SU-DHL-6 (cell line): Measurements from ENCODE around the gene MEIKIN.

ENCODE experiments used
- EZH2phosphoT487 ChIP-seq: fragments of 200-600 bp; sonication (generic), shearing (Covaris generic); conservative IDR thresholded peaks from 2 replicates; pipeline ENCODE4 v1.6.1; 2018; ENCODE audit warnings: mild to moderate bottlenecking, antibody characterized with exemption, low read length, moderate library complexity, mixed read lengths
- TF ChIP-seq, protein P1 (sequence below): fragments of 200-600 bp; sonication (generic); IDR thresholded peaks from one replicate; pipeline ENCODE4 v1.5.1; 2017; ENCODE audit warnings: antibody characterized with exemption, mild to moderate bottlenecking, low read length, moderate library complexity; ENCODE audit not compliant: insufficient read depth, poor library complexity, severe bottlenecking

DNA sequence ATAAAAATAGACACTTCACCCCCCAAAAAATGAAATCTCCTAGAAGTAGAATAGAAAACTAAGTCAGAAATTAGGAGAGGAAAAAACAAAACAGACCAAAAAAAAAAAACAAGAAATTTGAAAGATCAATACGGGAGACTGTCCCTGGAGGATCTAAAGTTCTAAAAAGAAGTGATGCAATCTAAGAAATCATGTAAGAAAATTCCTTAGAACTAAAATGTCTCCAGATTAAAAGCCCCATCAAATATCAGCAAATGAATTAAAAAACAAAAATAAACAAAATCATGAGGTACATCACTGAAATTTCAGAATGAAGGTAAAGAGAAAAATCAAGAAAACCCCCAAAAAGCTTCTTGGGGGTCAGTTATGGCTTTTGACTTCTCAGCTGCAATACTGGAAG is 162.1 kb downstream of the MEIKIN start:
- TF ChIP-seq, protein P1, sequence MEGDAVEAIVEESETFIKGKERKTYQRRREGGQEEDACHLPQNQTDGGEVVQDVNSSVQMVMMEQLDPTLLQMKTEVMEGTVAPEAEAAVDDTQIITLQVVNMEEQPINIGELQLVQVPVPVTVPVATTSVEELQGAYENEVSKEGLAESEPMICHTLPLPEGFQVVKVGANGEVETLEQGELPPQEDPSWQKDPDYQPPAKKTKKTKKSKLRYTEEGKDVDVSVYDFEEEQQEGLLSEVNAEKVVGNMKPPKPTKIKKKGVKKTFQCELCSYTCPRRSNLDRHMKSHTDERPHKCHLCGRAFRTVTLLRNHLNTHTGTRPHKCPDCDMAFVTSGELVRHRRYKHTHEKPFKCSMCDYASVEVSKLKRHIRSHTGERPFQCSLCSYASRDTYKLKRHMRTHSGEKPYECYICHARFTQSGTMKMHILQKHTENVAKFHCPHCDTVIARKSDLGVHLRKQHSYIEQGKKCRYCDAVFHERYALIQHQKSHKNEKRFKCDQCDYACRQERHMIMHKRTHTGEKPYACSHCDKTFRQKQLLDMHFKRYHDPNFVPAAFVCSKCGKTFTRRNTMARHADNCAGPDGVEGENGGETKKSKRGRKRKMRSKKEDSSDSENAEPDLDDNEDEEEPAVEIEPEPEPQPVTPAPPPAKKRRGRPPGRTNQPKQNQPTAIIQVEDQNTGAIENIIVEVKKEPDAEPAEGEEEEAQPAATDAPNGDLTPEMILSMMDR = no peak
- TF ChIP-seq EZH2phosphoT487 = no peak
